ENCODE results near the gene SLC12A7.

The SLC12A7 gene

DNA sequence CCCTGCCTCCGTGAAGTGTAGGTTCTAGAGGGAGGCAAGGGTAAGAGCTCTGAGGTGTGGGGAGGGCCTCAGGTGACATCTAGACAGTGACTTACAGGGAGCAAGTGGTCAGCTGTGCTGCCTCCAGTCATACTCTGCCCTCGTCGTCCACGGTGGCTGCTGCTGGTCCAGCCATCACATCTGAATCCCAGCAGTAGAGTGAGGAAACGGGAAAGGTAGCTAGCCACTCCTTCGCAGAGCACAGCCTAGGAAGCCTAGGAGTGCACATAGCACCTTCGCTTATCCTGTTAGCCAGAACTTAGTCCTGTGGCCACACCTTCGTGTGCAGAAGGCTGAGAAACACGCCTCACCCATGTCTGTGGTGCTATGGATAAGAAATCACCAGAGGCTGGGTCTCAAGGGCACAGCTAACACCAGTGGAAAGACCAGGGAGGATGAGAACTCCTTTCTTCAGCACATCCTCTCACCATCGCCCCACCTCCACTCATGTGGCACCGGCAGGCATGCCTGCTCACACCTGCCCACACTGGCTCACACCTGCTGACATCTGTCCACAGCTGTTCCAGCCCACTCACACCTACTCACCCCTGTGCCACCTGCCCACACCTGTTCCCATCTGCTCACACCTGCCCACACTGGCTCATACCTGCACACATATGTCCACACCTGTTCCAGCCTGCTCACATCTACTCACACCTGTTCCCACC, 45.0 kb upstream of the SLC12A7 start:
- TF ChIP-seq, protein P1, sequence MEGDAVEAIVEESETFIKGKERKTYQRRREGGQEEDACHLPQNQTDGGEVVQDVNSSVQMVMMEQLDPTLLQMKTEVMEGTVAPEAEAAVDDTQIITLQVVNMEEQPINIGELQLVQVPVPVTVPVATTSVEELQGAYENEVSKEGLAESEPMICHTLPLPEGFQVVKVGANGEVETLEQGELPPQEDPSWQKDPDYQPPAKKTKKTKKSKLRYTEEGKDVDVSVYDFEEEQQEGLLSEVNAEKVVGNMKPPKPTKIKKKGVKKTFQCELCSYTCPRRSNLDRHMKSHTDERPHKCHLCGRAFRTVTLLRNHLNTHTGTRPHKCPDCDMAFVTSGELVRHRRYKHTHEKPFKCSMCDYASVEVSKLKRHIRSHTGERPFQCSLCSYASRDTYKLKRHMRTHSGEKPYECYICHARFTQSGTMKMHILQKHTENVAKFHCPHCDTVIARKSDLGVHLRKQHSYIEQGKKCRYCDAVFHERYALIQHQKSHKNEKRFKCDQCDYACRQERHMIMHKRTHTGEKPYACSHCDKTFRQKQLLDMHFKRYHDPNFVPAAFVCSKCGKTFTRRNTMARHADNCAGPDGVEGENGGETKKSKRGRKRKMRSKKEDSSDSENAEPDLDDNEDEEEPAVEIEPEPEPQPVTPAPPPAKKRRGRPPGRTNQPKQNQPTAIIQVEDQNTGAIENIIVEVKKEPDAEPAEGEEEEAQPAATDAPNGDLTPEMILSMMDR (IDR thresholded peaks at IDR 0.05; ENCODE audit: insufficient read depth, low read depth, low read length, missing control alignments): no peak
- H3K4me3 ChIP-seq (ENCODE audit: low read length): no peak overlapping the region
- no peak for DNase-seq (ENCODE audit: low read depth)

DNA sequence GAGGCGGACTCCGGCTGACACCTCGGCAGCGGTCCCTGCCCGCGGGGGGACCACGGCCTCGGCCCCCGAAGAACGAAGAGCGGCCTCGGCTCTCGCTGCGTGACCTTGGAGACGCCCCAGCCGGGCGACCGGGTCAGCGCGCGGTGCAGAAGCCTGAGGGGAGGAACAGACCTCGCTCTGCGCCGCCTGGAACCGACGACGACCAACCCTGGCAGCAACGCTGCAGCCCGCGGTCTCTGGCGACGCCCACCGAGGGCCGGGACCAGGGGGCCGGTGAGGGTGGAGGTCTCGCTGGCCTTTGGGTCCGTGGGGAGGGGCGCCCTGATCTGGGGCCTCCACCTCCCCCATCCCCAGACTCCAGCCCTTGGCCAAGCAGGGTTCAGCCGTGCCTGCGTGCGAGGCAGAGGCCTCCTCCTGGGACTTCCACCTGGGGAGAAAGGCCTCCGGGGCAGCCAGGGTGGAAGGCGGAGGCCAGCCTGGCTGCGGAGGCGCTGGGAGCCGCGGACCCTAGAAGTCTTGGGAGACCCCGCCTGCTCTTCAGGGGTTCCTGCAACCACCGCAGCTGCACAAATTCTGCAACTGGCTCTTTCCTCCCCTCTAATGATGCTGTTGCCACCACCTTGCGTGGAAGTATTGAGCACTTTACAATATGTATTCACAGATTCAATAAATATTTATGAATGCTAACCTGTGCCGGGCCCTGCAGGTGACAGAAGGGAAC, 44.3 kb upstream of the SLC12A7 start:
- TF ChIP-seq, protein P1 (IDR thresholded peaks at IDR 0.05; ENCODE audit: insufficient read depth, low read depth, low read length, missing control alignments): no peak

DNA sequence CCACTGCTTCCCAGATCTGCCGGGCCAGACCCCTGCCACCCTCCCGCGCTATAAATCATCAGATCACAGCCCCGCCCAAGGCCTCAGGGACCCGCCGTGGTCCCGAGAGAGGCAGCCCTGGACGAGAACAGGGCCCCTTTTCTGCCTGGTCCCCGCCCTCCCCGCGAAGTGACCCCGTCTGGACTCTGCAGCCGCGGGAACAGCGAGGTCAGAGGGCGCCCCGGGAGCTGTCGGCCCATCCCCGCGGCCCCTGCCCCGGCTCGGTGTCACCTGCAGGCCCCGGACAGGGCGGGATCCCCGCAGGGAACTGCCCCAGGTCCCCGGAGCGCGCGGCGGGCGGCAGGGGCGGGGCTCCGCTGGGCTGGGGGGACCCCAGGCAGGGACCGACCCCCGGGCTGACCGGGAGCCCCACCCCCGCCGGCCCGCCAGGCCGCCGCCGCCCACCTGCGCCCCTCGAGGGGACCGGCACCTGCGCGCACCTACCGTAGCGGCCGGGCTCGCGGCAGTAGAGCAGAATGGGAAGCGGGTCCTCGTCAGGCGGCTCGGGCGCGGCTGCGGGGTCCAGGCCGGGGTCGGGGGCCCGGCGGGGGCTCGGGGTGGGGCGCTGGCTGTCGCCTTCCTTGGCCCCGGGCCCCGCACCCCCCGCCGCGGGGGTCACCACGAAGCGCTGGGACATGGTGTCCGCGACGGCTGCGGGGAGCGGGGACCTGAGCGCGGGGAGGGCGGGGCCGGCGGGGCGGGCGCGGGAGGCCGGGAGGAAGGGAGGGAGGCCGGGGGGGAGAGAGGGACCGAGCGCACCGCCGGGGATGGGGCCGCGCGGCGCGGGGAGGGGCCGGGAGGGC, 43.5 kb upstream of the SLC12A7 start:
- no peak overlapping the region for H3K4me3 ChIP-seq (ENCODE audit: low read length)
- DNase-seq (ENCODE audit: low read depth): no peak
- TF ChIP-seq, protein P1 (IDR thresholded peaks at IDR 0.05; ENCODE audit: insufficient read depth, low read depth, low read length, missing control alignments): no peak

More for the DNA sequence above, 44.3 kb upstream of the SLC12A7 start:
- no peak for DNase-seq (ENCODE audit: low read depth)
- no peak overlapping the region for H3K4me3 ChIP-seq (ENCODE audit: low read length)

DNA sequence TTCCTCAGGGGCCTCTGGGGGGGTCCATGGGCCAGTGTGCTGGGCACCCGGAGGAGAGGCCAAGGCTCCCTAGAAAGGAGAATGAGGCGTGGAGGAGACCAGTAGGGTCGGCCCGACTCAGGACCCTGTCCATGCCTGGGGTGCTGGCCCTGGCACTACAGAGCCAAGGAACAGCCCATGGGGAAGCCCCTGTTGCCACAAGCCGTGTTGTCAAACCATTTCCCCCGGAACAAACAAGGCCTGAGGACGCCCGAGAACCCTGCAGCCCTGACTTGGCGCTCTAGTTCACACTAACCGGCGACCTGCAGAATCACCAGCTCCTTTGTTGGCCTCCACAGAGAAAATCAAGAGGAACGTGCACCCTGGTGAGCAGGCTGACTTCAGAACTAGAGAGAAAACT, 41.6 kb upstream of the SLC12A7 start:
- TF ChIP-seq, protein P1 (IDR thresholded peaks at IDR 0.05; ENCODE audit: insufficient read depth, low read depth, low read length, missing control alignments): no peak
- no peak for DNase-seq (ENCODE audit: low read depth)

DNA sequence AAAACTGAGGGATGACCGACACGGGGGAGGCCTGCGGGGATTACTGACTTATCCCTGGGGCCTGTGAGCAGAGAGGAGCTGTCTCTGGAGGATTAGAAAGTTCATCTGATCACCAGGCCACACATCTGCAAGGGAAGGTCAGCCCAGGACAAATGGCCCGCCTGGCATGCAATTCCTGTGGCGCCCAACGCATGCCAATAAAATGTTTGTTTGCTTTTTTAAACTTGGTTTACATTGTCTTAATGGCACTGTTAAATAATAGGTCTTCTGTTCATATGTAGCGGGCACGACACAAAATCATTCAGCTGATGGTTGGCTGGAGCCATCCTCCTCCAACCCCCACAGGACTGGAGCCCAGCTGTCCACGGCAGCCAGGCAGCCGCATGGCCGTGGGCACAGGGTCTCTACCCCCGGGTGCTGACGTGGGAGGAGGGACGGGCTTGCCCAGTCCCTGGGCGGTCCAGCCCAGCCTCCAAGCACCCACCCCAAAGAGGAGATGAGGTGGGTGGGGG, 41.0 kb upstream of the SLC12A7 start:
- TF ChIP-seq, protein P1 (IDR thresholded peaks at IDR 0.05; ENCODE audit: insufficient read depth, low read depth, low read length, missing control alignments): no peak
- DNase-seq (ENCODE audit: low read depth): no peak
- H3K4me3 ChIP-seq (ENCODE audit: low read length): no peak overlapping the region

More for the DNA sequence above, 41.6 kb upstream of the SLC12A7 start:
- H3K4me3 ChIP-seq (ENCODE audit: low read length): no peak overlapping the region

DNA sequence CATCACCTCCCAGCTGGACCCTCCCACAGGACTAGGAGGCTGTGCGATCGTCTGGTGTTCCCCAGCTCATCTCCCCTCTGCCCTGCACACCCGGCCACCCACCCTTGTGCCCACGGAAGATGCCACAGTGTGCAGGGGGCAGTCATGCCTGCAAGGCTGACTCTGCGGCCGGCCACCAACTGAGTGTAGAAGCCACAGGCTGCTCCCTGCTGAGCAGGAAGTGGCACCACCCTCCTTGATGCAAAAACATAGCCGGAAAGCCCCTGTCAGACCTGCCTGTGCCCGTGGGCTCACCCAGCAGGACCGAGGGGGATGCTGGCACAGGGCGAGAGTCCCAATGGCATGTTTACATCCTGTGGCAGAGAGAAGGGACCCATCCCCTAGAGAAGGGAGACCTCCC, 40.3 kb upstream of the SLC12A7 start:
- DNase-seq (ENCODE audit: low read depth): no peak
- H3K4me3 ChIP-seq (ENCODE audit: low read length): no peak overlapping the region
- TF ChIP-seq, protein P1 (IDR thresholded peaks at IDR 0.05; ENCODE audit: insufficient read depth, low read depth, low read length, missing control alignments): no peak
